CD4-positive, alpha-beta T cell treated with Interleukin-15 for 4 hours (primary cell): ENCODE results near the gene MRPL54.
"Not testable (repeated sequence)": the region's sequence is repeated elsewhere in the genome, so short reads cannot be mapped to it uniquely, and the experiment has no call there.

ENCODE experiments used
- DNase-seq: peaks from one replicate; pipeline ENCODE4 v3.0.0-alpha.2; 2020; ENCODE audit warnings: low spot score

MRPL54 gene

GRCh38 chr19:3743486-3743885, 19.0 kb upstream of the MRPL54 start:
- DNase-seq: no peak

GRCh38 chr19:3745363-3746045, 17.0 kb upstream of the MRPL54 start:
- no peak for DNase-seq

- no peak for DNase-seq
Measured at GRCh38 chr19:3746371-3747056, 16.0 kb upstream of the MRPL54 start.

GRCh38 chr19:3748965-3749364, 13.5 kb upstream of the MRPL54 start:
- no peak for DNase-seq

- no peak for DNase-seq
Measured at GRCh38 chr19:3750211-3750610, 12.3 kb upstream of the MRPL54 start.

GRCh38 chr19:3751236-3751635, 11.2 kb upstream of the MRPL54 start:
- DNase-seq: no peak

GRCh38 chr19:3752492-3752891, 10.0 kb upstream of the MRPL54 start:
- no peak for DNase-seq

GRCh38 chr19:3753631-3754410, 8.7 kb upstream of the MRPL54 start:
- DNase-seq: no peak

- DNase-seq: not testable (repeated sequence)
Measured at GRCh38 chr19:3757705-3758104, 4.8 kb upstream of the MRPL54 start.

- not testable (repeated sequence) for DNase-seq
Measured at GRCh38 chr19:3758297-3758696, 4.2 kb upstream of the MRPL54 start.

GRCh38 chr19:3759482-3760254, 2.8 kb upstream of the MRPL54 start:
- DNase-seq: no peak

GRCh38 chr19:3760871-3761361, 1.6 kb upstream of the MRPL54 start:
- DNase-seq: peak; percentile 23

- DNase-seq: peak; percentile 95
Measured at GRCh38 chr19:3761382-3762129, 926 bp upstream of the MRPL54 start, which contains the start of gene APBA3. TSS of gene APBA3 (minus strand) at chr19:3761692. CDS start at chr19:3760264, 1,428 bp downstream.

- DNase-seq: no peak
Measured at GRCh38 chr19:3762130-3762473, 380 bp upstream of the MRPL54 start.

GRCh38 chr19:3765121-3765520, 2.6 kb downstream of the MRPL54 start:
- no peak for DNase-seq

GRCh38 chr19:3765757-3766156, 3.3 kb downstream of the MRPL54 start:
- DNase-seq: not testable (repeated sequence)

GRCh38 chr19:3766520-3766919, 4.0 kb downstream of the MRPL54 start:
- DNase-seq: no peak

GRCh38 chr19:3767050-3767449, 4.6 kb downstream of the MRPL54 start:
- DNase-seq: no peak

GRCh38 chr19:3768015-3768747, 5.7 kb downstream of the MRPL54 start:
- no peak for DNase-seq

- DNase-seq: no peak
Measured at GRCh38 chr19:3768748-3769099, 6.2 kb downstream of the MRPL54 start.

- no peak for DNase-seq
Measured at GRCh38 chr19:3769494-3769893, 7.0 kb downstream of the MRPL54 start.
